HepG2 (cell line): Measurements from ENCODE around the gene CRIP1. TPM values are rescaled to one million over a fixed set of nuclear protein-coding genes. Genes with fewer than 3 reads are reported as not detected.

ENCODE experiments used
- ATAC-seq: fragments of 200-7000 bp; cut with Tn5 transposase; 3 replicates; pipeline ENCODE4 v1.9.1; 2020; ENCODE audit warnings: mild to moderate bottlenecking, moderate library complexity
- BruUV-seq: library from RNA; stranded (reverse); fragments of 400-500 nt; replicated peaks from 2 replicates; lab custom pipeline; 2021; lab: Mats Ljungman, UMichigan
- CTCF ChIA-PET: fragments of 300-600 bp; formaldehyde crosslinking; extraction: SDS; loops from one replicate; lab custom pipeline; 2021; ENCODE audit warnings: low total read pairs, inconsistent platforms, low intra/inter-chr PET ratio; lab: Yijun Ruan, JAX
- POLR2A ChIA-PET: fragments of 350-600 bp; sonication (Branson Sonifier 250); formaldehyde crosslinking; loops from one replicate; lab custom pipeline; 2020; ENCODE audit warnings: antibody characterized with exemption, inconsistent platforms; lab: Yijun Ruan, JAX
- DNase-seq: peaks from one replicate; pipeline ENCODE4 v3.0.0-alpha.2; 2015; ENCODE audit warnings: low spot score
- FAIRE-seq: peaks from 3 replicates; lab custom pipeline; 2011; peaks lifted over from hg19 to GRCh38; lab: Jason Lieb, UNC
- H2AFZ ChIP-seq: one replicate; pipeline ENCODE4 v1.6.1; 2011; ENCODE audit warnings: low read length, inconsistent platforms
- H3K27ac ChIP-seq: fragments of 300-600 bp; 3 replicates; pipeline ENCODE4 v1.8.0; 2011; ENCODE audit warnings: mixed run types, mild to moderate bottlenecking, mixed read lengths, low read length, inconsistent platforms; ENCODE audit not compliant: insufficient read depth; ENCODE audit errors: extremely low read length
- H3K27me3 ChIP-seq, 2 experiments: fragments of 200-600 bp in 1 of 2; 2 replicates in 1 of 2; 3 replicates in 1 of 2; pipeline versions ENCODE4 v1.6.0 to v1.8.0; 2011; ENCODE audit warnings: low read length in 2 of 2, mild to moderate bottlenecking in 2 of 2, moderate library complexity in 2 of 2, inconsistent platforms in 1 of 2; ENCODE audit not compliant: insufficient read depth in 2 of 2, control insufficient read depth in 1 of 2
- H3K36me3 ChIP-seq, 2 experiments: fragments of 200-600 bp in 1 of 2; replicated peaks in 1 of 2; 2 replicates in 1 of 2; 3 replicates in 1 of 2; pipeline versions ENCODE4 v1.5.1 to v1.8.0; 2011; ENCODE audit warnings: low read length in 2 of 2, inconsistent platforms in 1 of 2; ENCODE audit not compliant: insufficient read depth in 2 of 2, control insufficient read depth in 1 of 2
- H3K4me1 ChIP-seq: 2 replicates; pipeline ENCODE4 v1.5.1; 2012; ENCODE audit warnings: low read length, inconsistent platforms; ENCODE audit not compliant: insufficient read depth
- H3K4me2 ChIP-seq: 2 replicates; pipeline ENCODE4 v1.6.0; 2011; ENCODE audit warnings: low read depth, low read length, inconsistent platforms
- H3K4me3 ChIP-seq, 3 experiments: fragments of 200-600 bp in 1 of 3; sonication (generic), shearing (Covaris generic) in 1 of 3; replicated peaks in 1 of 3; 2 replicates each; pipeline ENCODE4 v1.5.1; 2011 to 2016; ENCODE audit warnings: low read length in 3 of 3, inconsistent platforms in 2 of 3, low read depth in 2 of 3, mild to moderate bottlenecking in 2 of 3, control low read depth in 1 of 3, mixed read lengths in 1 of 3; ENCODE audit not compliant: insufficient read depth in 1 of 3
- H3K79me2 ChIP-seq: one replicate; pipeline ENCODE4 v1.6.1; 2011; ENCODE audit warnings: low read length, inconsistent platforms; ENCODE audit not compliant: insufficient read depth
- H3K9ac ChIP-seq: 2 replicates; pipeline ENCODE4 v1.6.0; 2011; ENCODE audit warnings: mild to moderate bottlenecking, low read depth, low read length, inconsistent platforms; ENCODE audit not compliant: insufficient read depth
- H3K9me3 ChIP-seq: 2 replicates; pipeline ENCODE4 v1.5.1; 2012; ENCODE audit warnings: mild to moderate bottlenecking, low read length
- H4K20me1 ChIP-seq: 2 replicates; pipeline ENCODE4 v1.6.0; 2011; ENCODE audit warnings: inconsistent platforms, mild to moderate bottlenecking, low read length, moderate library complexity; ENCODE audit not compliant: insufficient read depth
- DPF2 ChIP-seq: sonication (generic); formaldehyde crosslinking; IDR thresholded peaks from 2 replicates; pipeline ENCODE4 v1.4.0; 2020; ENCODE audit warnings: mild to moderate bottlenecking, low read depth, missing genetic modification reagents, borderline replicate concordance
- IRX3 ChIP-seq: sonication (generic); formaldehyde crosslinking; IDR thresholded peaks from 2 replicates; pipeline ENCODE4 v1.8.1; 2023; ENCODE audit warnings: mild to moderate bottlenecking, low read depth, missing genetic modification reagents, borderline replicate concordance
- NFYC ChIP-seq: IDR thresholded peaks from 2 replicates; pipeline ENCODE4 v1.6.1; 2016; ENCODE audit warnings: missing genetic modification reagents, missing compliant biosample characterization
- NR3C1 ChIP-seq: sonication (generic); formaldehyde crosslinking; IDR thresholded peaks from 2 replicates; pipeline ENCODE4 v1.4.0; 2020; ENCODE audit warnings: missing genetic modification reagents
- PATZ1 ChIP-seq: sonication (generic); formaldehyde crosslinking; IDR thresholded peaks from 2 replicates; pipeline ENCODE4 v1.4.0; 2020; ENCODE audit warnings: missing genetic modification reagents
- THRA ChIP-seq: sonication (generic); formaldehyde crosslinking; IDR thresholded peaks from 2 replicates; pipeline ENCODE4 v1.4.0; 2020; ENCODE audit warnings: missing genetic modification reagents, borderline replicate concordance
- ZBTB21 ChIP-seq: sonication (generic); formaldehyde crosslinking; IDR thresholded peaks from 2 replicates; pipeline ENCODE4 v1.4.0; 2020; ENCODE audit warnings: missing genetic modification reagents
- ZC3H13 ChIP-seq: sonication (generic); formaldehyde crosslinking; IDR thresholded peaks from 2 replicates; pipeline ENCODE4 v1.8.1; 2023; ENCODE audit warnings: mild to moderate bottlenecking, missing genetic modification reagents, moderate library complexity
- ZNF552 ChIP-seq: sonication (generic); formaldehyde crosslinking; IDR thresholded peaks from 2 replicates; pipeline ENCODE4 v1.9.0; 2022; ENCODE audit warnings: missing genetic modification reagents, mild to moderate bottlenecking, borderline replicate concordance
- ZNF570 ChIP-seq: sonication (generic); formaldehyde crosslinking; IDR thresholded peaks from 2 replicates; pipeline ENCODE4 v1.4.0; 2020; ENCODE audit warnings: mild to moderate bottlenecking, missing genetic modification reagents, borderline replicate concordance
- ZNF749 ChIP-seq: sonication (generic); formaldehyde crosslinking; IDR thresholded peaks from 2 replicates; pipeline ENCODE4 v1.8.0; 2022; ENCODE audit warnings: mild to moderate bottlenecking, missing genetic modification reagents, moderate library complexity, borderline replicate concordance
- ZNF770 ChIP-seq: sonication (generic); formaldehyde crosslinking; IDR thresholded peaks from 2 replicates; pipeline ENCODE4 v1.5.0; 2020; ENCODE audit warnings: mild to moderate bottlenecking, missing genetic modification reagents
- WGBS: methylation state at CpG from one replicate; pipeline ENCODE4 v1.1.6; 2017; ENCODE audit warnings: low lambda C conversion rate; 5-methylcytosine and 5-hydroxymethylcytosine counted together
- in situ Hi-C: cut with HindIII; loops from 2 replicates; pipeline ENCODE4 v1.10.0; 2017; ENCODE audit warnings: low pct_unique_long_range_greater_than_20kb; ENCODE audit not compliant: extremely low pct_ligation_motif_present
- intact Hi-C: fragments of 100-400 bp; cut with micrococcal nuclease; formaldehyde crosslinking; loops from one replicate; pipeline ENCODE4 v1.10.0; 2022; ENCODE audit not compliant: unreplicated experiment
- polyA plus RNA-seq, 8 experiments: library from polyadenylated mRNA; depleted of rRNA in 3 of 8; stranded (reverse) in 7 of 8; unstranded in 1 of 8; fragments of >200 nt; fragmentation: Illumina TruSeq in 4 of 8; extraction: Trizol in 4 of 8; gene quantifications; 2 replicates each; pipeline versions ENCODE4 v1.2.1 to v1.2.3, GENCODE V29; 2011 to 2016; ENCODE audit warnings: low read depth in 4 of 8, missing spikeins in 1 of 8, mixed read lengths in 1 of 8; ENCODE audit not compliant: insufficient read depth in 1 of 8
- total RNA-seq, 5 experiments: library from RNA; depleted of rRNA; stranded (reverse); fragments of >200 nt; fragmentation: Illumina TruSeq; extraction: Trizol; gene quantifications; 2 replicates each; pipeline ENCODE4 v1.2.3, GENCODE V29; 2016; ENCODE audit warnings: low read depth in 1 of 5
- TF ChIP-seq, protein P1 (sequence below): sonication (generic); formaldehyde crosslinking; IDR thresholded peaks from 2 replicates; pipeline ENCODE4 v1.8.1; 2023; ENCODE audit warnings: mild to moderate bottlenecking, missing genetic modification reagents, borderline replicate concordance
- TF ChIP-seq, protein P2 (sequence below): sonication (generic); formaldehyde crosslinking; IDR thresholded peaks from 2 replicates; pipeline ENCODE4 v1.4.0; 2020; ENCODE audit warnings: missing genetic modification reagents, mild to moderate bottlenecking, borderline replicate concordance

CRIP1 gene
- total and polyA plus RNA-seq, 2 of the 13 experiments (the other 11 are each of a cell fraction or from before 2014, with no cell fraction given): 53.9 to 59.5 TPM

GRCh38 chr14:105458571-105458970 lies 28.1 kb upstream of the CRIP1 start:
- no peak for ATAC-seq
- Histone ChIP-seq H3K79me2 (no peaks in the 10 kb centered on the region), H3K9me3 (no peaks in the 10 kb centered on the region), H3K36me3 (peaks cover 18 to 41% of the 10 kb centered on the region in 2 experiments; a peak in 4 of 5 replicates), H3K27ac (no peak overlapping the region), H3K4me2 (no peak overlapping the region), H4K20me1 (no peaks in the 10 kb centered on the region), H3K4me1 (no peaks in the 10 kb centered on the region), H3K4me3 (no peak overlapping the region), H3K27me3 (no peaks in the 10 kb centered on the region), H2AFZ (no peak overlapping the region), H3K9ac (no peak overlapping the region)
- in situ Hi-C loops (no loop called here), intact Hi-C loops (no loop called here)
- DNase-seq: no peak
- FAIRE-seq: no peak
- CTCF ChIA-PET: no interaction called here
- BruUV-seq: no TSS peak
- POLR2A ChIA-PET: no interaction called here
- no CpG with 5 or more reads among the region's 14 CpGs for WGBS
- TF ChIP-seq NFYC (no peak), ZNF770 (CRISPR knock-in tag) (no peak), THRA (no peak), ZNF749 (no peak), DPF2 (no peak), NR3C1 (CRISPR knock-in tag) (no peak), ZBTB21 (no peak), ZC3H13 (CRISPR knock-in tag) (no peak), IRX3 (no peak), PATZ1 (no peak), ZNF570 (no peak), ZNF552 (CRISPR knock-in tag) (no peak)
- TF ChIP-seq, protein P1, sequence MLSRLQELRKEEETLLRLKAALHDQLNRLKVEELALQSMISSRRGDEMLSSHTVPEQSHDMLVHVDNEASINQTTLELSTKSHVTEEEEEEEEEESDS: no peak
- TF ChIP-seq, protein P2, sequence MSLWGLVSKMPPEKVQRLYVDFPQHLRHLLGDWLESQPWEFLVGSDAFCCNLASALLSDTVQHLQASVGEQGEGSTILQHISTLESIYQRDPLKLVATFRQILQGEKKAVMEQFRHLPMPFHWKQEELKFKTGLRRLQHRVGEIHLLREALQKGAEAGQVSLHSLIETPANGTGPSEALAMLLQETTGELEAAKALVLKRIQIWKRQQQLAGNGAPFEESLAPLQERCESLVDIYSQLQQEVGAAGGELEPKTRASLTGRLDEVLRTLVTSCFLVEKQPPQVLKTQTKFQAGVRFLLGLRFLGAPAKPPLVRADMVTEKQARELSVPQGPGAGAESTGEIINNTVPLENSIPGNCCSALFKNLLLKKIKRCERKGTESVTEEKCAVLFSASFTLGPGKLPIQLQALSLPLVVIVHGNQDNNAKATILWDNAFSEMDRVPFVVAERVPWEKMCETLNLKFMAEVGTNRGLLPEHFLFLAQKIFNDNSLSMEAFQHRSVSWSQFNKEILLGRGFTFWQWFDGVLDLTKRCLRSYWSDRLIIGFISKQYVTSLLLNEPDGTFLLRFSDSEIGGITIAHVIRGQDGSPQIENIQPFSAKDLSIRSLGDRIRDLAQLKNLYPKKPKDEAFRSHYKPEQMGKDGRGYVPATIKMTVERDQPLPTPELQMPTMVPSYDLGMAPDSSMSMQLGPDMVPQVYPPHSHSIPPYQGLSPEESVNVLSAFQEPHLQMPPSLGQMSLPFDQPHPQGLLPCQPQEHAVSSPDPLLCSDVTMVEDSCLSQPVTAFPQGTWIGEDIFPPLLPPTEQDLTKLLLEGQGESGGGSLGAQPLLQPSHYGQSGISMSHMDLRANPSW: no peak
